Left lung (tissue), 10 donors: ENCODE measurements around the gene PAX4. TPM values are rescaled to one million over a fixed set of nuclear protein-coding genes. Genes with fewer than 3 reads are reported as not detected.

Experiments
- ATAC-seq: fragments of 200-7000 bp; cut with Tn5 transposase; one replicate; pipeline ENCODE4 v1.9.1; 2020; ENCODE audit warnings: moderate library complexity
- DNase-seq, 4 donors: peaks; one replicate each; pipeline ENCODE4 v3.0.0-alpha.2; 2013 to 2020
- H3K27ac ChIP-seq, 2 donors: fragments of 200-600 bp; sonication (generic) in 1 of 2; one replicate each; pipeline versions ENCODE4 v1.5.0 to v1.8.0; 2020 to 2021
- H3K27me3 ChIP-seq, 2 donors: fragments of 200-600 bp; sonication (generic) in 1 of 2; one replicate each; pipeline versions ENCODE4 v1.5.0 to v1.8.0; 2020 to 2021
- H3K36me3 ChIP-seq, 2 donors: fragments of 200-600 bp; sonication (generic) in 1 of 2; one replicate each; pipeline versions ENCODE4 v1.5.0 to v1.8.0; 2020 to 2021
- H3K4me1 ChIP-seq, 2 donors: fragments of 200-600 bp; one replicate each; pipeline ENCODE4 v1.8.0; 2021
- H3K4me3 ChIP-seq, 2 donors: fragments of 200-600 bp; sonication (generic) in 1 of 2; one replicate each; pipeline versions ENCODE4 v1.5.0 to v1.8.0; 2020 to 2021; ENCODE audit warnings: mild to moderate bottlenecking in 1 of 2
- H3K9me3 ChIP-seq, 2 donors: fragments of 200-600 bp; sonication (generic) in 1 of 2; one replicate each; pipeline versions ENCODE4 v1.5.0 to v1.8.0; 2020 to 2021
- CTCF ChIP-seq, 2 donors: fragments of 200-600 bp; sonication (generic) in 1 of 2; IDR thresholded peaks; one replicate each; pipeline versions ENCODE4 v1.5.0 to v1.8.0; 2021; ENCODE audit warnings: antibody characterized with exemption in 2 of 2
- intact Hi-C, 2 donors: fragments of 100-400 bp; cut with DNase I; formaldehyde crosslinking; loops; one replicate each; pipeline versions ENCODE4 v1.11.2 to v1.14.2; 2022
- polyA plus RNA-seq, 6 donors: library from polyadenylated mRNA; unstranded; fragments of 120-200 nt; gene quantifications; one replicate each; pipeline ENCODE4 v1.2.1, GENCODE V29; 2013; ENCODE audit not compliant: insufficient read length in 6 of 6
- total RNA-seq, 2 donors: library from RNA; stranded (reverse); fragmentation: NEBNext Ultra II Directional; extraction: Animal tissue kit (Norgen Biotek cat#: 25700); gene quantifications; one replicate each; pipeline ENCODE4 v1.2.1, GENCODE V29; 2021
- donor health status: DM: no; HTN: yes; CAD: no.
- donor health status: DM: no; HTN: no; CAD: no.

PAX4 gene
- total and polyA plus RNA-seq, 8 donors = not detected

- TF ChIP-seq CTCF (IDR thresholded peaks at IDR 0.05) = peak in 1 of 2 donors; percentile 11
- no peak overlapping the region for H3K4me3 ChIP-seq
- H3K4me1 ChIP-seq = peaks cover 0 to 2% of the 10 kb centered on the region in 2 donors
- intact Hi-C loops = no loop called here
- ATAC-seq (peak; percentile 65), DNase-seq (peak in 1 of 4 donors; percentile 5)
- no peak overlapping the region for H3K27ac ChIP-seq
- H3K9me3 ChIP-seq = no peaks in the 10 kb centered on the region
- peaks cover 0 to 10% of the 10 kb centered on the region in 2 donors for H3K27me3 ChIP-seq
- no peaks in the 10 kb centered on the region for H3K36me3 ChIP-seq
These were observed 11.4 kb upstream of the PAX4 start for GRCh38 chr7:127629268-127629854.

GRCh38 chr7:127628445-127628844 lies 10.5 kb upstream of the PAX4 start:
- Histone ChIP-seq H3K9me3 (no peaks in the 10 kb centered on the region), H3K4me3 (no peak overlapping the region), H3K36me3 (no peaks in the 10 kb centered on the region), H3K4me1 (peaks cover 0 to 2% of the 10 kb centered on the region in 2 donors), H3K27ac (no peak overlapping the region), H3K27me3 (peaks cover 0 to 14% of the 10 kb centered on the region in 2 donors)
- ATAC-seq (no peak), DNase-seq (no peak)
- intact Hi-C loops = no loop called here
- no peak for TF ChIP-seq CTCF (IDR thresholded peaks at IDR 0.05)

- H3K27ac ChIP-seq = no peak overlapping the region
- intact Hi-C loops = no loop called here
- H3K9me3 ChIP-seq = no peaks in the 10 kb centered on the region
- peaks cover 0 to 2% of the 10 kb centered on the region in 2 donors for H3K4me1 ChIP-seq
- no peak for DNase-seq
- peaks cover 5 to 35% of the 10 kb centered on the region in 2 donors for H3K27me3 ChIP-seq
- H3K36me3 ChIP-seq = no peaks in the 10 kb centered on the region
- no peak for ATAC-seq
- TF ChIP-seq CTCF (IDR thresholded peaks at IDR 0.05) = no peak
- no peak overlapping the region for H3K4me3 ChIP-seq
These were observed 7.4 kb upstream of the PAX4 start for GRCh38 chr7:127625331-127625730.

- no peak for TF ChIP-seq CTCF (IDR thresholded peaks at IDR 0.05)
- intact Hi-C loops = no loop called here
- Histone ChIP-seq H3K4me3 (no peak overlapping the region), H3K27me3 (peaks cover 17 to 80% of the 10 kb centered on the region in 2 donors), H3K4me1 (no peaks in the 10 kb centered on the region), H3K27ac (no peak overlapping the region), H3K36me3 (no peaks in the 10 kb centered on the region), H3K9me3 (no peaks in the 10 kb centered on the region)
- DNase-seq (no peak), ATAC-seq (no peak)
These were observed 2.7 kb upstream of the PAX4 start for GRCh38 chr7:127620406-127621233.

GRCh38 chr7:127619681-127620405 lies 1.9 kb upstream of the PAX4 start:
- Histone ChIP-seq H3K9me3 (no peaks in the 10 kb centered on the region), H3K27ac (no peak overlapping the region), H3K4me1 (no peaks in the 10 kb centered on the region), H3K27me3 (peaks cover 17 to 88% of the 10 kb centered on the region in 2 donors), H3K4me3 (no peak overlapping the region), H3K36me3 (no peaks in the 10 kb centered on the region)
- intact Hi-C loops = no loop called here
- ATAC-seq (no peak), DNase-seq (no peak)
- no peak for TF ChIP-seq CTCF (IDR thresholded peaks at IDR 0.05)
